HL-60/S4 treated with retinoic acid at 250 ng/mL for 4 days and 3 days (cell line): ENCODE data around the gene ABHD16B.

ENCODE experiments used
- in situ Hi-C: fragments of 300-500 bp; cut with MboI; formaldehyde crosslinking; loops from 2 replicates; pipeline ENCODE4 v1.7.0; 2022; ENCODE audit warnings: low sequenced_read_pairs

ABHD16B gene

DNA sequence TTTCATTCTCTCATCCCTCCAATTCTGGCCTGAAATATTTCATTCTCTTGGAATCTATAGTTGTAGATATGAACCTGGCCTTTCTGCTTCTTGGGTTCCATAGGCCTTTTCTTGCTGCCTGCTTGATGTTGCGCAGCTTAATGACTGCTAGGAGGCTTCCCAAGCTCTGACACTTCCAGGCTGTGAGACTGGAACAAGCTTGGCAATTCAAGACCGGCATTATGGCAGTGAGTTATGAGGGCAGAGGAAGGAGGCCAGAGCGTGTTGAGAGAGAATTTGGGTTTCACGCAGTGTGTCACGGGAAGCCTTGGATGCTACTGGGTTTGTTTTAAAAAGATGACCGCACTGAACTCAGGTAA, 32.7 kb downstream of the ABHD16B start:
- in situ Hi-C loops, result no loop called here

DNA sequence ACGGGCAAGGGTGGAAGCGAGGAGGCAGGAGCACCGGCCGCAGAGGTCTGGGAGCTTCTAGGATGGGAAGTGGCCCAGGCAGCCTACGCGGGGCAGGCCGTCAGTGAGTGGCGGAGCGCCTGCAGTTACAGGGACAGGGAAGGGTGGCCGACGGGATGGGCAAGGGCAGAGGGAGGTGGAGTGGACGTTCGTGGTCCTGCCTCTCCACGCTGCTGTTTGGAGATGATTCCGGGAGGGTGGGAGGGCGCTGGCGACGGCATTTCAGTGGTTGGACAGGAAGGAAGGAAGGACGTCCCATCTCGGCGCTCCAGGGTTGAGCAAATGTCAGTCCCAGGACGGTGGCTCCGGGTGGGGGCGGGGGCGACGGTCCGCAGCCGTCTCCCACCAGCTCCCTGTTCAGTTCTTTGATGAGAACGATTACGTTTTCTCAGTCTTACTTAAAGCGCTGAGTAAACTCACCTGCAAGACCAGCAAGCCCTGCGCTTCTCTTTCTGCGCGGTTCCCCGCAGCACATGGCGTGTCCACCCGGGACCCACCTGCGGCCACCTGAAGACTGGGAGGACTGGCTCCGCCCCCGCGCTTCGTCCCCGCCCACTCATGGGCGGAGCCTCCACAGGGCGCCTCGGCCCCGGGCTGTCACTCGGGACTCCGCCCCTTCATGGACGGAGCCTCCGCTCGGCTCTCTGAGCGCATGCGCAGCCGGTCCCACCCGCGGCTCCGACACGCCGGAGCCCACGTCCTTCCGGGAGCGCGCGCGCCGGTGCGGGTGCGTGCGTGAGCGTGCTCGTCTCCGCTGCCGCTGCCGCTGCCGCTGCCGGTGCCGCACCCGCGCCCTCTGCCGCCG, 33.3 kb downstream of the ABHD16B start, which contains the start of gene DNAJC5:
Gene DNAJC5 (plus strand): TSS at position 769 of the 844 bp plus-strand sequence. CDS start 33,220 bp downstream, outside the sequence.
- in situ Hi-C loops, result no loop called here

DNA sequence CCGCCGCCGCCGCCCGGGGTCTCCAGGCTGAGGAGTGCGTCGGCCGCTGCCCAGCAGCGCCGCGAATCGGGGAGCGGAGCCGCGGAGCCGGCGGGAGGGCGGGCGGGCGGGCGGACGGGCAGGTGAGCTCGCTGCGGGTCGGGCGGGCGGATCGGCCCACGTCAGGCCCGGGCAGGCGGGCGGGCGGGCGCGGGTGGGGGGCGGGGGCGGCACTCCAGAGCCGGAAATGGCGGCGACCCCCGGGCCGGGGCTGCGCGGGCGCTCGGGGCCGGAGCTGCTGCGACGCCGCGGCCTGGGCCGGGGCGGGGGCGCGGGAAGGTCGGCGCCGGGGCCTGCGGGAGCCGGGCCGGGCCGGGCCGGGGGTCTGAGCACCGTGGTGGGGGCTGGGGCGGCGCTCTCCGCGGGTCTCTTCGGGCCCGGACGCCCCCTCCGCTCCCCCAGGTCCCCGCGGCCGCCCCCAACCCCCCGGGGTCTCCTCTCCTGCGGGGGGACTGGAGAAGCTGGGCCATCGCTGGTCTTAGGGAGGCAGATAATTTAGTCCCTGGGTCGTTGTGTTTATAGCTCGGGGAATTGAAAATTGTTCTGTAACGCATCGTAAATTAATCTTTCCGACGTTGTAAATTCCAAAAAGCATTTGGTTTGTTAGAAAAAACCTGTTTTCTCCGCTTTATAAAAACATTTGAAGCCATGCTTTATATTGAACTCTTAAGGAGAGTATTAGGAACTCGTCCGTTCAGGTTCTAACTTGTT, 34.1 kb downstream of the ABHD16B start:
- in situ Hi-C loops, result no loop called here

DNA sequence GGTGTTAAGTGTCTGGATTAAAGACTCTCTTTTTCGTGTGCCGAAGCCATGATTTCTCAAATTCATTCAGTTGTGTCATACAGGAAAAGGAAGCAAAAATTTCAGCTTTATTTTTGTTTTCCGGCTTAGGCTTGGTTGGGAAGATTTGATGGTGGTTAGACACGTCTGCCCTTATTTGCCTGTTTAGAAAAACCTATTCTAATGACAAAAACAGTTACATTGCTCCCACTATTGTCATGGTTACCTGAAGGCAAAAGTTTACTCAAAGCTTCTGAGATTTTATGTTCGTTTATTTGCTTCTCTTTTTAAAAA, 34.6 kb downstream of the ABHD16B start:
- in situ Hi-C loops, result no loop called here

DNA sequence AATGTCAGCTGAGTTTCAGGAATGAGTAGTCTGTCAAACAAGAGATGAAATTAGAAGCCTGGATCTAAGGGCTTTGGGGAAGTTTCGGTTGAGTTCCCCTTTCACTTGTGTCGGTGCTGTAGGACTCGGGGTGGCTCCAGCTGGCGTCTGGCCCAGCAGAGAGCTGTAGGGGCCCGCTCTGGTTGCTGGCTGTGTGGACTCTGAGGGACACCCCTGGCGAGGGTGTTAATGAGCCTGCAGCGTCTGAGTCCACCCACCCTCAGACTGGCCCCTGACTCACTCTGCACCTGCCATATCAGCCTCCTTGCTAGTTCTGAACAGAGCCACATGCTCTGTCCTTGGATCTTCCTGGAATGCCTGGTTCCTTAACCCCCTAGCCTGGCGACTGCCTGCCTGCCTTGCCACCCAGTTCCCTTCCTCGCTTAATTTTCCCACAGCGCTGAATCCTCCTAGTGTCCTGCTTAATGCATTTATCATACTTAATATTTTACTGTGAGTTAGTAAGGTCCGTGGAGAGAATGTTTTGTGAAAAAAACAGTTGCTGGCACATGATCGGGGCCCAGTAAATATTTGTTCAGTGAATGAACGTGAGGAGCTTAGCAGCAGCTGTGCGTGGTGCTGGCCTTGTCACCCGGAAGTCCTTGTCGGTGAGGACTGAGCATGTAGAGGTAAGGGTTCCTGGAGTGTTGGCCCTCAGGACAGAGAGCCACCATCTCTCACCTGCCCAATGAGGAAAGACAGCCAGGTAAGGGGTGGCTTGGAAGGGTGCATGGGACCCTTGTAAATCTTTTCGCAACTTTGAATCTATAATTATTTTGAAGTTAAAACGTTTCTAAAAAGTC, 35.2 kb downstream of the ABHD16B start:
- in situ Hi-C loops, result no loop called here

DNA sequence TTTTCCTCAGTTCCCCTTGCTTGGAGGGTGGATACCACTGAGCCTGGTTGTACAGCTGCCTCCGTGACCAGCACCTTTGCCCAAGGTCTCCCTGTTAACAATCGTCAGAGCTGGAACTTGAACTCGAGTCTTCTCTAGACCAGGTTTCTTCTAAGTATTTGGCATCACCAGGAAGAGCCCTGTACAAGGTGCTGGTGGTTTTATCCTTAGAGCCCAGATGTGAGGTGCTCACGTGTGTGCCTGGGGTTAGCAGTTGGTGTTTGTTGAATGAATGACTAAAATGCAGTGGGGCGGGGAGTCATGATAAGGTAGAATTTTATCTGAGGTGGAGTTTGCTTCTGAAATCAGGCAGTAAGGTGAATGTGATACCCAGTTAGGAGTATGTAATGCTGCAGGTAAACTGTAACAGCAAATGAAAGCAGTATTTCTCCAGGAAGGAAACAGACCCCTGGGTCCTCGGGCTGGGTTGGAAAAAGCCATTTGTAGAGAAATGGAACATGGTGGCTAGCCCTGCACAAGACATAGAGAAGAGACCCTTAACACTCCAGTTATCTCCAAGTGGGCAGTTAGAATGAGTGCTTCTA, 36.8 kb downstream of the ABHD16B start:
- in situ Hi-C loops, result no loop called here

DNA sequence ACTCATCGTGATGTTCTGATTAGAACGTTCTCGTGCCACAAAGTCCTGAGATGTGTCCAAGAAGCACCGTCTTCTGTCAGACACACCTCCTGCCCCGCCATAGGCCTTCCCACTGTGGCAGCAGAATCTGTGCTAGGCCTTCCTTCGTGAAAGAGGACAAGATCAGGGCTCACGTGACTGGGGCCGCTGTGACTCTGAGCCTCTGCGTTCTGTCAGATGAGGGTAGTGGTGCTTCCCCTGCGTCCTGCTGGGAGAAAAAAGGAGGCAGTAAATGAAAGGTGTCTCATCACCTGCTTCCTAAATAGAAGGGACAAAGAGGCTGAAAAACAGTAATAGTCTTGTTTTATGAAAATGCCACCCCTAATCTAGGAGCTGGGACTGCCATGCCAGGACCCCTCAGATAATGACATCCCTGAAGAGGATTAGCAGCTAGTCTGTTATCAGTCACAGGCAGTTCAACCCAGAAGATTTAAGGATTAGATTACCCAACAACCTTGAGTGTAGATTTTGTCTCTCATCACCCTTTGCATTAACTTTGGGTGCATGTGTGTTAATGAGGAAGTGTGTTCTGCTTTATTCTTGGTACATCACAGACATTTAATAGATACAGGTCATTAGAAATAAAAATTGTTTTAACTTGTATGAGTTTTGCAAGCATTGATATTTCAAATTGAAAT, 37.7 kb downstream of the ABHD16B start:
- in situ Hi-C loops, result no loop called here

DNA sequence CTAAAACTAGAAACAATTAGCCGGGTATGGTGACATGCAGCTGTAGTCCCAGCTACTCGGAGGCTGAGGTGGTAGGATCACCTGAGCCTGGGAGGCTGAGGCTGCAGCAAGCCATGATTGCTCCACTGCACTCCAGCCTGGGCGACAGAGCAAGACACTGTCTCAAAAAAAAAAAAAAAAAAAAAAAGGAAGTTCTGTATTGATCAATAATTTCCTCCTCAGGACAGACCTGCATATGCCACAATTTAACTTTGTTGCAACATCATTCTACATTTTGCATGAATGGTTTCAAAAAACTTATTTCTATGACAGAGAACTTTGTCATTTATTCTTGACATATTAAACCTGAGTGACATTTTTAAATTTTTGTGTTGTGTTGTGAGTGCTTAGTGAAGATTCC, 39.1 kb downstream of the ABHD16B start:
- in situ Hi-C loops, result no loop called here

DNA sequence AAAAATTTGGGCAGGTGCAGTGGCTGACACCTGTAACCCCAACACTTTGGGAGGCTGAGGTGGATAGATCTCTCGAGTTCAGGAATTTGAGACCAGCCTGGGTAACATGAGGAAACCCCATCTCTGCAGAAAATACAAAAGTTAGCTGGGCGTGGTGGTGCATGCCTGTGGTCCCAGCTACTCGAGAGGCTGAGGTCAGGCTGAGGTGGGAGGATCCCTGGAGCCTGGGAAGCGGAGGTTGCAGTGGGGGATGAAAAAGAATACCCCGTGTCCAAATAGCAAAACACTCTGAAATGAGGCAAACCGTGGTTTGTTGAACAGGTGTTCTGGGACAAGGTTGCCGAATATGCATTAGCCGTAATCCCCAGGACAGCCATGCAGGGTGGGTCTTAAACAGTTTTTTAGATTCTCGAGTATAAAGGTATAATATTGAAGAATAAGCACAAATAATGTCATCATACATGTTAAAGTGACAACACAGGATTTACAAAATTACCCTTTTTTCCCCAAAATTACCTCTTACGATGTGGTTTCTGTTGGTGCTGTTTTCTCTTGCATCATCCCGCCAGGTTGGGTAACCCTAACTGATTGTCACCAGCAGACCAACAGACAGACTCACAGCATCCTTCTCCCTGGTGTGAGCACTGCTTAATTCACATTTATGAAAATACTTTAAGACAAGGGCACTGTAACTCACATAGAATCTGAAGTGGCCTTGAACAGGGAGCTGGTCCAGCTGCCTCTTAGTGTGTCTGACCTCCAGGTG, 42.7 kb downstream of the ABHD16B start:
- in situ Hi-C loops, result no loop called here

DNA sequence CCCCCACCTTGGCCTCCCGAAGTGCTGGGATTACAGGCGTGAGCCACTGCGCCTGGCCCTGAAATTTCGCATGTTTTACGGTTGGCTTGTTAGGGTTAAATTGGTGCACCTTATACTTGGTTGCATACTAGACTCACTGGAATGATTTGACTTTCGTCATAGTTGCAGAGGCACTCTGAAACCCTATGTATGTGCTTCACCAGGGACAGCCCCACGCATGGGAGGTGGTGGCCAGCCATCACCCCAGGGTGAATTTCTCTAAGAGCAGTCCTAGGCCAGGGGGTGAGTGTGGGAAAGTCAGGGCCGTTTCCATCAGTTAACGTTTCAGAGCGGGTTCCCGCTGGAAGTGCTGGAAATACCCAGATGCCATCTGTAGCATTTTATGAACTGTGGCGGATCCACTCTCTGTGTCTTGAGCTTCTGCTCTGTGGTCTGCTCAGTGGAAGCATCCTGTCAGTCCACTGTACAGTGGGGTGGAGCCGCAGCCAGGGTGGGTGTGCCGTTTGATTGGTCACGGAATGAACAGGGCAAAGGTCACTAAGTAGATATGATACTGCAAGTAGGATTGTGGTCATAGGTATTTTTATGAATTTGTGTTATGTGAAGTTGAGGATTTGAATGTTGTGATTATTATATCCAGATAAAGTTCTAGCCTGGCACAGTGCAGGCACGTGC, 46.8 kb downstream of the ABHD16B start:
- in situ Hi-C loops, result no loop called here

DNA sequence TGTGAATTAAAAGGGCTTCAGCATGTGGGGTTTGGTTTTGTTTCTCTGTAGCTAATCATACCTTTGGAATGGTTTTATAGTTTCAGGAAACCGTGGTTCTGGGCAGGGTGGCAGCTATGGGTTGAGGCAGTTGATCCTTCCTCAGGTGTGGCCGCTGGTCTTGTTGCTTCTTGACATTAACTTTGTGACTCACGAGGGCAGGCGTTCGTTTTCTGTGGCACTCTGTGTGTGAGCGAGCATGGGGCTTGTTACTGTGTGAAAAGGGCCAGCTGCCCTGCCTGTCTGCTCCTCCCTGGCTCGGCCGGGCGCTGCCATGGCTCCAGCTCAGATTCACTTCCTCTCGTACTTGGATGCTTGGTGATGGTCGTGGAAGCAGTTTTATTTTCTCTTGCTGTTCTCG, 49.9 kb downstream of the ABHD16B start:
- in situ Hi-C loops, result no loop called here
